ENCODE data around the gene NMT2. TPM values are rescaled to one million over a fixed set of nuclear protein-coding genes. Genes with fewer than 3 reads are reported as not detected.
A peak's percentile ranks its signal among the peaks of the same experiment; 100 is the strongest.

NMT2 gene
- total RNA-seq, 1 donor: 107 TPM

DNA sequence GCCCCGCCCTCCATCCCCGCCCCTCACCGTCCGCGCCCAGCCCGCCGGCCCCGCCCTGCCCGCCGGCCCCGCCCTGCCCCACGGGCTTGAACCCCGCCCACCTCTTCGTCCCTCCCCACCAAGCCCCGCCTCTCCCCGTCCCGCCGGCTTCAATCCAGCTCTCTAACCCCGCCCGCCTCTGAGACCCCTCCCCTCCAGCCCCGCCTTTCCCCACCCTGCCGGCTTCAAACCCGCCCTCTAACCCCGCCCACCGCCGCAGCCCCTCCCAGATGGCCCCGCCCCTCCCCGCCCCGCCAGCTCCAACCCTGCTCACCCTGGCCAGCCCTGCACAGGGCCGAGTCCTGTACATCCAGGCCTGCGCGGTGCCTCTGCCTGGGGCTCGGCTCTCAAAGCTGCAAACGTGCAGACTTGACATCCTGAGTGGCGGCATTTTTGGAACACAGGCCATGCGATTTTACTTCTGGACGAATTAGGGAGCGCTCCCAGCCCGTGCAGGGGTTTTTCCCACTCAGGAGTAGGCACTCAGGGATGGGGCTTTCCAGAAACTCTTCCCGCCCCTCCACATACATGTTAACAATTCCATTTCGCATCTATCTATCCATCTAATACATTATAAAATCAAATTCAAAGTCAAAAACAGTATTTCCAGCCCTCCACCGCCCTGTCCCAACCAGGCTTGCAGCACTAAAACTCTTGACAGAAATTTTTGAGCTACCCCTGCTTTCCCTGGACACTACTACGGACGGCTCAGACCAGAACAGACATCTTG is 477 bp upstream of the NMT2 start:
- TF ChIP-seq, protein P1, sequence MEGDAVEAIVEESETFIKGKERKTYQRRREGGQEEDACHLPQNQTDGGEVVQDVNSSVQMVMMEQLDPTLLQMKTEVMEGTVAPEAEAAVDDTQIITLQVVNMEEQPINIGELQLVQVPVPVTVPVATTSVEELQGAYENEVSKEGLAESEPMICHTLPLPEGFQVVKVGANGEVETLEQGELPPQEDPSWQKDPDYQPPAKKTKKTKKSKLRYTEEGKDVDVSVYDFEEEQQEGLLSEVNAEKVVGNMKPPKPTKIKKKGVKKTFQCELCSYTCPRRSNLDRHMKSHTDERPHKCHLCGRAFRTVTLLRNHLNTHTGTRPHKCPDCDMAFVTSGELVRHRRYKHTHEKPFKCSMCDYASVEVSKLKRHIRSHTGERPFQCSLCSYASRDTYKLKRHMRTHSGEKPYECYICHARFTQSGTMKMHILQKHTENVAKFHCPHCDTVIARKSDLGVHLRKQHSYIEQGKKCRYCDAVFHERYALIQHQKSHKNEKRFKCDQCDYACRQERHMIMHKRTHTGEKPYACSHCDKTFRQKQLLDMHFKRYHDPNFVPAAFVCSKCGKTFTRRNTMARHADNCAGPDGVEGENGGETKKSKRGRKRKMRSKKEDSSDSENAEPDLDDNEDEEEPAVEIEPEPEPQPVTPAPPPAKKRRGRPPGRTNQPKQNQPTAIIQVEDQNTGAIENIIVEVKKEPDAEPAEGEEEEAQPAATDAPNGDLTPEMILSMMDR (IDR thresholded peaks at IDR 0.05; ENCODE audit: insufficient read depth, low read length): no peak
- H3K4me3 ChIP-seq (ENCODE audit: low read depth, low read length): no peak overlapping the region
- peak; percentile 96 for DNase-seq (ENCODE audit: low read depth)

DNA sequence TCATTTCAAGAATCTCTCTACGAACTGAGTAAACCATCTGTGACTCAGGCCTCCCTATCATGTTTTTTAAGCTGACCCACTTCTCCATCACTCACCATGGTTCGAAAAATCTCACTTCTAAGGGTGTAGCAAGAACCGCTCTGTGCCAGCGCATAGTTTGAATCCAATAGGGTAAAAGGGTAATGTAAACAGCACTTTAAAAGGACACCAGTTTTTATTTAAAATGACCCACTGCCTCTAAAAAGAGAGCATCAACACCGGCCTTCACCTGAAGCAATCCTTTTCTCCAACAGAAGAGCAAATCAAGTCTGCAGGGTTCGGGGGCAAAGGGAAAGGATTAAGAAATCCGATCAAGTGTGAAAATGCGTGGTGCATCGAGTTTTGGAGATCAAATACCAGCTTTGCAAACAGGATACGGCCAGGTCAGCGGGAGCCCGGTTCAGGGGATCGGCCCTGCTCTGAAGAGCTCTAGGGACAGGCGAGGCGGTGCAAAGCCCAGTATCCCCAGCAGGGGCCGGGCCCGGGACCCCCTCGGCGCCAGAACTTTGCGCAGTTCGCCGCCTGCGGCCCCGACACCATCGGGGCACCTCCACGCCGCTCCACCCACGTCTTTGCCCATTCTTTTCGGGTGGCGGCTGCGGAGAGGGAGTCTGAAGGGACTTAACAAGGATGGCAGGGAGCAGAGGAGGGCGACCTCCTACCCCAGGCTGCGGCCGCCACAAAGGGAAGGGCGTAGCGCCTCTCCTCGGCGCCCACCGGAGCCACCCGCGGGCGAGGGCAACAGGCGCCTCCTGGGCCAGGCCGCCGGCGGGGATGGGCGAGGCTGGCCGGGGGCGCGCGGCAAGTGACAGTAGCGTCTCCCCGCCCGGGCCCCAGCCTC is 842 bp downstream of the NMT2 start:
- TF ChIP-seq, protein P1 (IDR thresholded peaks at IDR 0.05; ENCODE audit: insufficient read depth, low read length): peak; percentile 69
- peak; percentile 46 for DNase-seq (ENCODE audit: low read depth)
- peak overlapping the region; percentile 96 for H3K4me3 ChIP-seq (ENCODE audit: low read depth, low read length)

DNA sequence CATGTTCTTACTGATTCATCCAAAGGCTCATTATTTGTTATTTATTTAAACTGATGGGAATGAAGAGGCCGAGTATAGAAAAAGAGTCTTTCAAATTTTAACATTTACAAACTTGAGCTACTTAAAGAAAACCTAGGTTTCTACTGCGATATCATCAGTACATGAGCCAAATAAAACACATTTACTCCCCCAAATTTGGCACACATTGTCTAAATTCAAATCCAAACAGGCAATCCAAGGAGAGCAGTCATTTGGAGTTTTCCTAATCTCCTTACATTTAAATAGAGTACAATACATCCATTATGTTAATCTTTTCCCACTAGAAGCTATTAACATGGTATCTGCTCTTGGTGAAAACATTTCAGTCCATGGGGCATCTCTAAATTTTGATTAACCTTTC is 2.2 kb downstream of the NMT2 start:
- peak; percentile 60 for DNase-seq (ENCODE audit: low read depth)

DNA sequence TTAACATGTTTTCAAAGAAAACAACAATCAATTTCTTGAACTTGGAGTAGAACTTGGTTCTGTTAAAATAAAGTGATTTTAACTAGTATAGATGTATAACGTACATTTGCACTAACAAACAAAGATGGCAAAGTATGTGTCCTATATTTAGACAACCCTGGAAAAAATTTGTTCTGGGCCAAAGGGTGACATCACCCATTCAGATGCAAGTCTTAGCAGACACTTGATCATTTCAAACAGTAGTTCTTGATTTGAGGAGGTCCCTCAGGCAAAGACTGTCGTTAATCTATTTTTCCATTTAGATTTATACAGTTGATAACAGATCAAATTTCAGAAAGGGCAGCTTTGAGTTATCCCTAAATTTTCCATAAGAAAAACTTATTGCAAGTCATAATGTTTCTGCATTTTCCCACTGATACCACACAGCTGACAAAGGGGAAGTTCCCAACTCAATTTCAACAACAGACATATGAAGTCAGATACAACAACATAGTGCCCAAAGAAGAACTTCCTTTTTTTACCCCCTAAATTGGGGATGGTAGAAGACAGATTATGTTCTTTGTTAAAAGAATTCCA is 5.2 kb downstream of the NMT2 start:
- no peak for DNase-seq (ENCODE audit: low read depth)
- TF ChIP-seq, protein P1 (IDR thresholded peaks at IDR 0.05; ENCODE audit: insufficient read depth, low read length): no peak
- no peak overlapping the region for H3K4me3 ChIP-seq (ENCODE audit: low read depth, low read length)

More for the DNA sequence above, 2.2 kb downstream of the NMT2 start:
- H3K4me3 ChIP-seq (ENCODE audit: low read depth, low read length): peak overlapping the region; percentile 96
- TF ChIP-seq, protein P1 (IDR thresholded peaks at IDR 0.05; ENCODE audit: insufficient read depth, low read length): no peak

DNA sequence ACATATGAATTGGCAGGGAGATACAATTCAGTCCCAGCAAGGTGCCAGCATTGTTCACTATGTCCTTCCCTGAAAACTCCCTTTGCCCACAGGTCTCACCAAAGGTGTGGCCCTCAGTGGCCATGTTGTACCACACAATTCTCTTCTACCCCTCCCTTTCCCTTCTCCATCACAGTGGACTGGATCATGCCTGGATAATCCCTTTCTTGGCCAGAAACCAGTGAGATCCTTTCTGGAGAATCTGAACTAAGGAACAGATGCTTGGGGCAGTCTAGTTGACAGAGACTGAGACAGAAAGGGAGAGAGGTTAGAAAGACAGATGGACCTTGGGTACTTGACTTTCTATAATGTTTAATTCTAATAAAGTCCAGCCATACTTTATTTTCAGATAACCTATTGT is 9.5 kb downstream of the NMT2 start:
- TF ChIP-seq, protein P1 (IDR thresholded peaks at IDR 0.05; ENCODE audit: insufficient read depth, low read length): no peak
- no peak overlapping the region for H3K4me3 ChIP-seq (ENCODE audit: low read depth, low read length)
- no peak for DNase-seq (ENCODE audit: low read depth)

DNA sequence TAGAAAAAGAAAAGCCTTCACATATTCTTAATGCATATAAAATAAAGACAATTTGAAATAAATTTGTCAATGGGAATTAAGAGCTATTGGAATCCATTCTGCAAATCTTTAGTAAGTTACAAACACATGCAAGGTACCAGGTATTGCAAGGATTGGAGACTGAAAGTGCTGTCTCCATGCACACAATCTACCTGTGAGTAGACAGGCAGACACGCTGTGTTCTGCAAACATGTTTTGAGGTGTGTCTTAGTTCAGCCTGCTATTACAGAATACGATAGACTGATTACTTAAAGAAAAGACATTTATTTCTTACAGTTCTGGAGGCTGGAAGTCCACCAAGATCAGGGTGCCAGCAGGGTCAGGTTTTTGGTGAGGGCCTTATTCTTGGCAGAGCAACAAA is 10.0 kb downstream of the NMT2 start:
- TF ChIP-seq, protein P1 (IDR thresholded peaks at IDR 0.05; ENCODE audit: insufficient read depth, low read length): no peak
- no peak overlapping the region for H3K4me3 ChIP-seq (ENCODE audit: low read depth, low read length)
- DNase-seq (ENCODE audit: low read depth): no peak
